Kidney epithelial cell (primary cell): ENCODE data around the gene RNF183. TPM values are rescaled to one million over a fixed set of nuclear protein-coding genes. Genes with fewer than 3 reads are reported as not detected.
"Not testable (repeated sequence)": the region's sequence is repeated elsewhere in the genome, so short reads cannot be mapped to it uniquely, and the experiment has no call there.

Source experiments
- DNase-seq: peaks from one replicate; pipeline ENCODE4 v3.0.0-alpha.2; 2010; ENCODE audit warnings: low read depth
- H3K27me3 ChIP-seq: 2 replicates; pipeline ENCODE4 v1.6.0; 2011; ENCODE audit warnings: low read length; ENCODE audit not compliant: control insufficient read depth, insufficient read depth
- H3K36me3 ChIP-seq: 2 replicates; pipeline ENCODE4 v1.5.1; 2011; ENCODE audit warnings: low read length; ENCODE audit not compliant: control insufficient read depth, insufficient read depth
- H3K4me3 ChIP-seq: 2 replicates; pipeline ENCODE4 v1.5.1; 2011; ENCODE audit warnings: low read depth, mild to moderate bottlenecking, control low read depth, low read length
- CTCF ChIP-seq: IDR thresholded peaks from 2 replicates; pipeline ENCODE4 v1.5.1; 2011; ENCODE audit warnings: mild to moderate bottlenecking, moderate library complexity, low read length, control low read depth, inconsistent platforms; ENCODE audit not compliant: insufficient read depth, poor library complexity, severe bottlenecking
- total RNA-seq: library from RNA; depleted of rRNA; stranded (reverse); fragments of >200 nt; gene quantifications from 2 replicates; pipeline ENCODE4 v1.2.3, GENCODE V29; 2015

The RNF183 gene
- total RNA-seq, 1 donor from 2014 or later, result not detected

- no peak for DNase-seq
- no peaks in the 10 kb centered on the region for H3K36me3 ChIP-seq
- H3K4me3 ChIP-seq, result no peak overlapping the region
- no peaks in the 10 kb centered on the region for H3K27me3 ChIP-seq
- TF ChIP-seq CTCF, result no peak
These were observed 47.7 kb downstream of the RNF183 start for GRCh38 chr9:113255438-113255837.

- DNase-seq, result no peak
- no peaks in the 10 kb centered on the region for H3K27me3 ChIP-seq
- no peak overlapping the region for H3K4me3 ChIP-seq
- H3K36me3 ChIP-seq, result no peaks in the 10 kb centered on the region
- no peak for TF ChIP-seq CTCF
These were observed 48.2 kb downstream of the RNF183 start for GRCh38 chr9:113254991-113255390.

- DNase-seq, result no peak
- Histone ChIP-seq H3K4me3 (no peak overlapping the region), H3K27me3 (no peaks in the 10 kb centered on the region), H3K36me3 (no peaks in the 10 kb centered on the region)
- no peak for TF ChIP-seq CTCF
These were observed 52.4 kb downstream of the RNF183 start for GRCh38 chr9:113250807-113251206.

GRCh38 chr9:113249661-113250060, 53.5 kb downstream of the RNF183 start:
- not testable (repeated sequence) for H3K36me3 ChIP-seq, DNase-seq, H3K27me3 ChIP-seq, H3K4me3 ChIP-seq

- no peak for DNase-seq
- no peak overlapping the region for H3K4me3 ChIP-seq
- no peaks in the 10 kb centered on the region for H3K27me3 ChIP-seq
- H3K36me3 ChIP-seq, result no peaks in the 10 kb centered on the region
- no peak for TF ChIP-seq CTCF
These were observed 55.5 kb downstream of the RNF183 start for GRCh38 chr9:113247640-113248039.

Other genes with a start within 250 kb of the RNF183 start
- gene ZFP37, start 246.7 kb downstream of the RNF183 start, total RNA-seq, result 0.58 and 0.68 TPM in 2 replicates
- 8.6 and 9.4 TPM in 2 replicates for gene SLC31A2, start 152.4 kb downstream of the RNF183 start, total RNA-seq
- 17.2 and 17.7 TPM in 2 replicates for gene FKBP15, start 82.1 kb downstream of the RNF183 start, total RNA-seq
- 19.8 and 20.9 TPM in 2 replicates for gene SLC31A1, start 81.8 kb downstream of the RNF183 start, total RNA-seq
- 22.1 and 28.5 TPM in 2 replicates for gene CDC26, start 27.8 kb downstream of the RNF183 start, total RNA-seq
- gene PRPF4, start 27.7 kb downstream of the RNF183 start, total RNA-seq, result 30.1 and 34.4 TPM in 2 replicates
- gene WDR31, start 36.9 kb upstream of the RNF183 start, total RNA-seq, result 2.7 and 3.0 TPM in 2 replicates
- gene BSPRY, start 46.2 kb upstream of the RNF183 start, total RNA-seq, result 9.1 and 9.6 TPM in 2 replicates
- 22.3 and 27.4 TPM in 2 replicates for gene HDHD3, start 73.6 kb upstream of the RNF183 start, total RNA-seq
- gene ALAD, start 97.9 kb upstream of the RNF183 start, total RNA-seq, result 6.2 and 6.7 TPM in 2 replicates
- gene POLE3, start 107.3 kb upstream of the RNF183 start, total RNA-seq, result 58.0 and 64.1 TPM in 2 replicates
- gene C9orf43, start 107.4 kb upstream of the RNF183 start, total RNA-seq, result 0.88 and 1.4 TPM in 2 replicates
- gene RGS3, start 160.4 kb upstream of the RNF183 start, total RNA-seq, result 158 and 166 TPM in 2 replicates